ENCODE results near the gene COPG2.

The COPG2 gene

DNA sequence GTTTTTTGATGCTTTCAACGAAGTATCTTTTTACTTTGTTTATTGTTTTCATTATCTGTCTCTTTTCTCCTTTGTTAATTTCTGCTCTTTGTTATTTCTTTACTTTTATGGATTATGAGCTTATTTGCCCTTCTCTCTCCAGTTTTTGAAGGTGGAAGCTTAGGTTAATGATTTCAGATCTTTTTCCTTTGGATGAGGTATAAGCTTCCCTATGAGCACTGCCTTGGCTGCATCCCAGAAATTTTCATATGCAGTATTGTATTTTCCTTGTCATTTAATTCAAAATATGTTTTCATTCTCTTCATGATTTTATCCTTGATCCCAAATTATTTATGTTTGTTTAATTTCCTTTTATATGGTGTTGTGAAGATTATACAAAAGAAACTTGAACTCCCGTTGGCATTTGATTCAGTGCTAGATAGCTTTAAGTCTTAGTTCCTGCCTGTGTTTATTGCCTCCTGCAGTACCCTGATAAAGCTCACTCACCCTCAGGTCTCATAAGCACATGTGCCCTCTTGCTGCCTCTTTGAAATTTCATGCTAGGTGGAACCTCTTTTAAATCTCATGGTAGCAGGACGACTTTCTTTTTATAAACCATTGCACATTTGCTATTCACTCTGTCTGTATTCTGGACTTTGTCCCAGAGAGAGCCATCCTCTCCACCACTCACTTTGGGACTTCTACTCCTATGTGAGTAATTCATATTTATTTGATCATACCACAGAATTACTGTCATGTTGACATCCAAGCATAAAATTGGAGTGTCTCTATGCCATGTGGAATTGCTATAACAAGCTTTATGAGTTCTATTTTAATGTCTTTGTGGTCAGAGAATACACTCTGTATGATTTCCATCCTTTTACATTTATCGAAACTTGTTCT is 204.8 kb downstream of the COPG2 start:
- DNase-seq: peak; percentile 88

DNA sequence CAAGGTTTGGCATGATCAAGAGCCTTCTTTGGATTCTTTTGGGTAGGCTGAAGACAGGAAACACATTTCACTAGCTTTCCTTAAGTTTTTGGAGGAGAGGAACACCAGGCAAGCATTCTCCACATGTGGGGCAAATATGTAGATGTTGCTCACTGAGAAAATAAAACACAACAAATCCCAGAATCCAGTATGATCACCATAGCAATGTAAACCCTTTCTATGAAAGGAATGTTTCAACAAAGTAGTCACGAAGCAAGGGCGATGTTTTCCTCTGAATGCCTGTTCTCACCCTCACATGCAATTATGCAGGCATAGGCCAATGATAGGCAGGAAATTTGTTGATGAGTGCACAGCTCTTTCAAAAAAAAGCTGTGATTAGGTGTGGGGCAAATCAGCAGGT is 207.3 kb downstream of the COPG2 start:
- no peak for DNase-seq

DNA sequence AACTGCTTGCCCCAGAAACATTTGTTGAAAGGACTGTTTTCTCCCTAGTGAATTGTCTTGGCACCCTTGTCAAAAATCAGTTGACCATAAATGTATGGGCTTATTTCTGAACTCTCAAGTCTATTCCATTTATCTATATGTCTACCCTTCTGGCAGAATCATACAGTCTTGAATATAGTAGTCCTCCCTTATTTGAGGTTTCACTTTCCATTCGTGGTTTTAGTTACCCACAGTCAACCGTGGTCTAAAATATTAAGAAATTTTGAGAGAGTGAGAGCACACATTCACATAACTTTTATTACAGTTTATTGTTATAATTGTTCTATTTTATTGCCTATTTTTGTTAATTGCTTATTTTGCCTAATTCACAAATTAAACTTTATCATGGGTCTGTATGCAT is 210.3 kb downstream of the COPG2 start:
- peak; percentile 26 for DNase-seq
